GM06990 (cell line): ENCODE results near the gene WDR64.
"Not testable (repeated sequence)": the region's sequence is repeated elsewhere in the genome, so short reads cannot be mapped to it uniquely, and the experiment has no call there.

Source experiments
- DNase-seq: peaks from one replicate; pipeline ENCODE4 v3.0.0-alpha.2; 2011; ENCODE audit not compliant: insufficient read length; ENCODE audit errors: extremely low read depth
- H3K27me3 ChIP-seq: replicated peaks from 2 replicates; pipeline ENCODE4 v1.6.0; 2011; ENCODE audit warnings: low read length; ENCODE audit not compliant: control insufficient read depth, insufficient read depth
- H3K36me3 ChIP-seq: 2 replicates; pipeline ENCODE4 v1.5.1; 2011; ENCODE audit warnings: low read length; ENCODE audit not compliant: control insufficient read depth, insufficient read depth
- H3K4me3 ChIP-seq: replicated peaks from 2 replicates; pipeline ENCODE4 v1.5.1; 2011; ENCODE audit warnings: low read depth, mild to moderate bottlenecking, control low read depth, low read length
- TF ChIP-seq, protein P1 (sequence below): IDR thresholded peaks from 2 replicates; pipeline ENCODE4 v1.5.1; 2011; ENCODE audit warnings: low read length, control low read depth, mild to moderate bottlenecking, inconsistent platforms; ENCODE audit not compliant: insufficient read depth, poor library complexity, severe bottlenecking

WDR64 gene

DNA sequence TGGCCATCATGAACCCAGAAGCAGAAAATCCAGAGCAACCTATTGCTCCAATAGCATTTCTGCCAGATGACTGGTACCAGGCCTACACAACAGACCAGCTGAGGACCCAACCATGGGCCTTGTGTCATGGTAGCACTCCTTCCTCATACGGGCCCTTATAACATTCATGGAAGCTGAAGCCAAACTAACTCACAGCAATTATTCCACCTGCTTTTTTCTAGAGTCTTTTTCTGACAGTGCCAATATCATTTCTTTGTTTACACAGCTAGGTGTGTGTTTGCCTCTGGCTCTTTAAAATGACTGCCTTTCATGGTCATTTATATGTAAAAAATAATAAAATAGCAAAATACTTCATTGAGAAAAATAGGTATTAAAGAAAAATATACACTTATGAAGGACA, 3.9 kb upstream of the WDR64 start:
- Histone ChIP-seq H3K4me3 (no peak overlapping the region), H3K27me3 (no peaks in the 10 kb centered on the region)
- TF ChIP-seq, protein P1, sequence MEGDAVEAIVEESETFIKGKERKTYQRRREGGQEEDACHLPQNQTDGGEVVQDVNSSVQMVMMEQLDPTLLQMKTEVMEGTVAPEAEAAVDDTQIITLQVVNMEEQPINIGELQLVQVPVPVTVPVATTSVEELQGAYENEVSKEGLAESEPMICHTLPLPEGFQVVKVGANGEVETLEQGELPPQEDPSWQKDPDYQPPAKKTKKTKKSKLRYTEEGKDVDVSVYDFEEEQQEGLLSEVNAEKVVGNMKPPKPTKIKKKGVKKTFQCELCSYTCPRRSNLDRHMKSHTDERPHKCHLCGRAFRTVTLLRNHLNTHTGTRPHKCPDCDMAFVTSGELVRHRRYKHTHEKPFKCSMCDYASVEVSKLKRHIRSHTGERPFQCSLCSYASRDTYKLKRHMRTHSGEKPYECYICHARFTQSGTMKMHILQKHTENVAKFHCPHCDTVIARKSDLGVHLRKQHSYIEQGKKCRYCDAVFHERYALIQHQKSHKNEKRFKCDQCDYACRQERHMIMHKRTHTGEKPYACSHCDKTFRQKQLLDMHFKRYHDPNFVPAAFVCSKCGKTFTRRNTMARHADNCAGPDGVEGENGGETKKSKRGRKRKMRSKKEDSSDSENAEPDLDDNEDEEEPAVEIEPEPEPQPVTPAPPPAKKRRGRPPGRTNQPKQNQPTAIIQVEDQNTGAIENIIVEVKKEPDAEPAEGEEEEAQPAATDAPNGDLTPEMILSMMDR, result no peak

DNA sequence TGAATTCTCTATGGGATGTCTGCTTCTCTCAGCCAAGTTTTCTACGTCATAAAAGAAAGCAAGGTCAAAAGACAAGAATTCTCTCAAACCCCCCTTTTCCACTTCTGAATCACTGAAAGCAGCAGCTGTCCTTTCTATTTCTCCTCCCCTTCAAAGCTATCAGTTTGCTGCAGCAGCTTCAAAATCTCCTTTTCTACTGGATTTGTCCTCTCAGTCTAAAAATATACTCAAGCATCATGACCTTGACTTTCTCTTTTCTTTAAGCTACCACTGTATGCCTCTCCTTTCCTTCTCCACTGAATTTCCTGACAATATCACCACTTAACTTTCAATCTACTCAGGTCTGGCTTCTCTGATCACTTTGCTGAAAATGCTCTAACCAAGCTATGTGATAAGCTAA, 1.9 kb downstream of the WDR64 start:
- TF ChIP-seq, protein P1, result no peak
- Histone ChIP-seq H3K4me3 (no peak overlapping the region), H3K27me3 (no peaks in the 10 kb centered on the region), H3K36me3 (no peaks in the 10 kb centered on the region)
- DNase-seq, result no peak

More for the DNA sequence above, 3.9 kb upstream of the WDR64 start:
- H3K36me3 ChIP-seq, result no peaks in the 10 kb centered on the region
- DNase-seq, result no peak

DNA sequence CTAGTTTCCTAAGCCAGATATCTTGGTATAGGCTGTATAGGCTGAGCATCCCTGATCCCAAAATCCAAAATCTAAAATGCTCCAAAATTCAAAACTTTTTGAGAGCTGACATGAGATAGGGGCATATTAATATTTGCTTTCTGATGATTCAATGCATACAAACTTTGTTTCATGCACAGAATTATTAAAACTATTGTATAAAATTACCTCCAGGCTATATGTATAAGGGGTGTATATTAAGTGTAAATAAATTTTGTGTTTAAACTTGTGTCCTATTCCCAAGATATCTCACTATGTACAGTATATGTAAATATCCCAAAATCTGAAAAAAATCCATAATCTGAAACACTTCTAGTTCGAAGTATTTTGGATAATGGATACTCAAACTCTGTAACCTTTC, 2.6 kb downstream of the WDR64 start:
- Histone ChIP-seq H3K36me3 (no peaks in the 10 kb centered on the region), H3K4me3 (no peak overlapping the region), H3K27me3 (no peaks in the 10 kb centered on the region)
- TF ChIP-seq, protein P1, result no peak
- no peak for DNase-seq

DNA sequence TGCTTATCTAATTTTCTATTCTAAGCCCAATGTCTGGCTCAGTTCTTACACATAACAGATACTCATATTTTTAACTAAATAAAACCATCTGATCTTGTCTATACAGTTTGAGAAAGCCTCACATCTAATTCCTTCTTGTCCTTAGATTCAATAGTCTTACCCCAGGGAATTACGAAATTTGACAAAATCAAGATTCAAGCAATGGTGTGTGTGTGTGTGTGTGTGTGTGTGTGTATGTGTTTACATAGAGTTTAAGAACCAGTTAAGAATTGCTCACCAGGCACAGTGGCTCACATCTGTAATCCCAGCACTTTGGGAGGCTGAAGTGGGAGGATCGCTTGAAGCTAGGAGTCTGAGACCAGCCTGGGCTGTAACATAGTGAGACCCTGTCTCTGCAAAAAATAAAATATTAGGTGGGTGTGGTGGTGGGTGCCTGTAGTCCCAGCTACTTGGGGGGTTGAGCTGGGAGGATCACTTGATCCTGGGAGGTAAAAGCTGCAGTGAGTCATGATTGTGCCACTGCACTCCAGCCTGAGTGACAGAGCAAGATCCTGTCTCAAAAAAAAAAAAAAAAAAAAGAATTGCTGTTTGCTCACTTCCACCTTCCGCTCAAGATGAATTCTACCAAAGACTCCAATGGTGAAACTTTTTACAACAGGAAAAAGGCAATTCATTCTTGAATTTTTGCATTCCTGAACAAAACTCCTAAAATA, 6.2 kb downstream of the WDR64 start:
- no peaks in the 10 kb centered on the region for H3K36me3 ChIP-seq
- DNase-seq, result no peak
- TF ChIP-seq, protein P1, result no peak
- H3K4me3 ChIP-seq, result no peak overlapping the region
- no peaks in the 10 kb centered on the region for H3K27me3 ChIP-seq

DNA sequence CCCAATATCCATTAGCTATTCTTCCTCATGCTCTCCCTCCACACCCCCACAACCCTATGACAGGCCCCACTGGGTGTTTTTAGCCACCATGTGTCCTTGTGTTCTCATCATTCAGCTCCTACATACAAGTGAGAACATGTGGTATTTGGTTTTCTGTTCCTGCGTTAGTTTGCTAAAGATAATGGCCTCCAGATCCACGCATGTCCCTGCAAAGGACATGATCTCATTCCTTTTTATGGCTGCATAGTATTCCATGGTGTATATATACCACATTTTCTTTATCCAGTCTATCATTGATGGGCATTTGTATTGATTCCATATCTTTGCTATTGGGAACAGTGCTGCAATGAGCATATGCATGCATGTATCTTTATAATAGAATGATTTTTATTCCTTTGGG, 6.9 kb downstream of the WDR64 start:
- DNase-seq, H3K4me3 ChIP-seq, H3K27me3 ChIP-seq, H3K36me3 ChIP-seq: not testable (repeated sequence)

DNA sequence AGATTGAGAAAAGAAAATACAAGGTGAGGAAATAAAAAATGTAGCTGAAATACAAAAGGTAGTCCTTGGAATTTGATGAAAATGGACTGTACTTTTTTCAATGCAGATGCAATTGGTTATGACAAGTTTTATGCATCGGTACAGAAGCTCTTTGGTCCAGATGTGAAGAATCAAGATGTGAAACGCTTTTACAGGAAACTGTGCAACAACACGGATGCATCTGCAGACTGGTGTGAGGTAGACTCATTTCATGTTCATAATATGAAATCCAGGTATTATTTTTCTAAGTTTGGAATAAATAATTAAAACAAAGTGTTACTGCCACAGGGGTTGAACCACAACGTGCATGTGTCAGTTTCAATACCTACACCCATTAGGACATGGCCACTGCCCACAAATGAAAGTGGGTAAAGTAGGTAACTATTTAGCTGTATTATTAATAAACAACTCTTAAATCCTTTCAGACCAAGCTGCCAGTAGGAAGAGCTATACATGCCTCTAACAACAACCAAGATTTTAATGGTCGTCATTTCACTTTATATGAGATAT, 8.4 kb downstream of the WDR64 start:
- DNase-seq, result no peak
- Histone ChIP-seq H3K36me3 (no peaks in the 10 kb centered on the region), H3K4me3 (no peak overlapping the region), H3K27me3 (no peaks in the 10 kb centered on the region)
- TF ChIP-seq, protein P1, result no peak
